GM21717 (cell line): ENCODE data around the gene IKZF1.

Experiments used
- ATAC-seq: cut with Tn5 transposase; IDR thresholded peaks from one replicate; pipeline ENCODE4 v1.9.1; 2021; ENCODE audit warnings: mild to moderate bottlenecking, moderate library complexity; ENCODE audit not compliant: unreplicated experiment

IKZF1 gene

GRCh38 chr7:50352751-50353150 lies 48.2 kb downstream of the IKZF1 start:
- no peak for ATAC-seq

GRCh38 chr7:50353201-50353600 lies 48.7 kb downstream of the IKZF1 start:
- no peak for ATAC-seq

DNA sequence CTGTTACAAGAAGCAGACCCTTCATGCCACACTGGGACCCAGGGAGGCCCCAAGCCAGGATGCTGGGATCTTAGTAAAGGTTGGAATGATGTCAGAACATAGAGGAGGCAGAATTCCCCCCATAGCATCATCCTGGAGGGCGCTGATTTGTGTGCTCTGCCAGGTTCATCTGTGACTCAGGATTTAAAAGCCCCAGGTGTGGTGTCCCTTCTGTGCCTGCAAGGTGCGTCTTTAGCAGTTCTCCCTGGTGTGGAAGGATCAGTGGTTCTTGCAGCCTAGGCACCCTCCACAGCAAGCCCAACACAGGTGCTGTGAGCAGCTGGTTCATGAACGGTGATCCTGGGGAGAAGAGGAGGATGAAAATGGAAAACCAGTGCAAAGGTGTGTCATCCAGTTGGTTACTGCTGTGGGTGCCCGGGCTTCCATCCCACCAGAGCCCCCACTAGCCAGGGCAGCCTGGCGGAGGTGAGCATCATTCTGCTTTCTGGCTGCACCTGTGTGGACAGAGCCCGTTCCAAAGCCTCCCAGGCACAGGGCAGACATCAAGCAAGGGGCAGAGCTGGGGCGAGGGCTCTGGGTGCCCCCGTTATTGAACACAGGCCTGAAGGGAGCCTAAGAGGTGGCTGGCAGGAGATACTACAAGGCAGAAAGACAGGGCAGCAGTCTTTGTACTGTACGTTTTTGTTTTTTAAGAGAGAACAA lies 49.5 kb downstream of the IKZF1 start:
- ATAC-seq = no peak

DNA sequence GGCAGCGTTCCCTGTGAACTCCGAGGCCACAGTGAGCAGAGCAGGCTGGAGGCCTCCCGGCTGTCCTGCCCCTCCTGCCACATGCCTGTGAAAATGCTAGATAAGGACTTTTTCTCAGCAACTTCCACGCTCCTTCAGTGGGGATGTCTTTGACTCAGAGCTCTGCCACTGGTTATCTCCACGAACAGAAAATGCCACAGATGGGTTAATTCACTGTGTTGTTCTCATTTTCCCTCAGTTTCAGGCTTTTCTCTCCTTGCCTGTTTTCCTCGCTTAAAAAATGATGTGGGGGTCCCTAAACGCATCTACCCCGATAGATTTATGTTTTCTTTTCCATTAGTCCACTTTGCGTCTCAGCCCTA lies 51.3 kb downstream of the IKZF1 start:
- no peak for ATAC-seq

DNA sequence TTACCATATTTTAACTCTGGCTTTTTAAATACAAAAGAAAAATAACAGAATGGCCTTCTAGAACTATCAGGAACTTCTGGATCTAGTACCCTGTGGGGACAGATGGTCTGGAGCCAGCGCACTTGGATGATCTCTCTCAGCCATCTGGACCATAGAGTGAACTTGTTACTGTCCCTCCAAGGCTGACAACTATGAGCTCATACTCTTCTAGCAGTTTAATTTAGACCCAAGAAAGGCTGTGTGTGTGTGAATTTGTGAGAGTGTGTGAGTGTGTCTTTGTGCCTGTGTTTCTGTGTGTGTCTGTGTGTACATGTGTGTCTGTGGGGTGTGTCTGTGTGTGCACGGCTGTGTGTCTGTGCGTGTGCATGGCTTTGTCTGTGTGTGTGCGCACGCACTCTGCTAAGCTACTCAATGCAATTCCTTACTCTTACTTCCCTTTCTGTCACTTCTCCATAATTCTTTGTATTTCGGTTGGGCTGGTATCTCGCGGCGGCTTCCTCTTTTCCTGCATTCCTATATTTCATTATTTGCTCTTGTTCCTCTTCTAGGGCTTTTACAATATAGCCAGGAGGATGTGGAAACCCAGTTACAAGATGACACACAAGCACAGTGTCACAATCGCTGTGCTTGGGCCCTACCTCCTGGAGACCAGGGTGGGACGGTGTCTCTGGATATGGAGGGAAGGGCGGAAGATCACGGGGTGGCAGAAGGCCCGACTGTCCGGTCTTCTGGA lies 51.9 kb downstream of the IKZF1 start:
- no peak for ATAC-seq

DNA sequence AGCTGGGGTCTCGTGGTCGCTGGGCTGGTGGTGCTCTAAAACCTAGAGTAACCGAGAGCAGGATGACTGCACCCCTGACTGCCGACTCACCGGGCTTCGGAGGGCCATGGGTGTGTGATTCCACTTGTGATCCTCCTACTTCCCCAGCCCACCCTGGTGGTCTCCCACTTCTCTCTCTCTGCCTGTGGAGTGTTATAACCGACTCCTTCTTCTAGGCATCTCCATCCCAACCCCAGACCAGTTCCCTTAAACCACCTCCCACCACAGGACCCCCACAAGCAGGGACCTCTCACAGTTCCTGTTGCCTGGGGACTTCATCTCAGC lies 52.4 kb downstream of the IKZF1 start:
- no peak for ATAC-seq

GRCh38 chr7:50357426-50357825 lies 52.9 kb downstream of the IKZF1 start:
- ATAC-seq = no peak

GRCh38 chr7:50358041-50358705 lies 53.7 kb downstream of the IKZF1 start:
- ATAC-seq = no peak

DNA sequence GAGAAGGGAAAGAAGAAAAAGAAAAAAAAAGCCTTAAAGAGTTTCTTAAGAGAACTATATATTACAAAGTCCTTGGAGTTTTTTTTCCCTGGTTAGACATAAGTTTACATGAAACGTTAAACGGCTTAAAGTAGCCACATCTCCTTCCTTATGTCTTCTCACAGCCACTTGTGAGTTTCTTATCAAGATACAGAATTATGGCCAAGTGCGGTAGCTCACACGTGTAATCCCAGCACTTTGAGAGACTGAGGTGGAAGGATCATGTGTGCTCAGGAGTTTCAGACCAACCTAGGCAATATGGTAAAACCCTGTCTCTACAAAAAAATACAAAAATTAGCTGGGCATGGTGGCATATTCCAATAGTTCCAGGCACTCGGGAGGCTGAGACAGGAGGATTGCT lies 54.3 kb downstream of the IKZF1 start:
- ATAC-seq = no peak

- ATAC-seq = no peak
Observed at GRCh38 chr7:50359258-50359994, 54.9 kb downstream of the IKZF1 start.

DNA sequence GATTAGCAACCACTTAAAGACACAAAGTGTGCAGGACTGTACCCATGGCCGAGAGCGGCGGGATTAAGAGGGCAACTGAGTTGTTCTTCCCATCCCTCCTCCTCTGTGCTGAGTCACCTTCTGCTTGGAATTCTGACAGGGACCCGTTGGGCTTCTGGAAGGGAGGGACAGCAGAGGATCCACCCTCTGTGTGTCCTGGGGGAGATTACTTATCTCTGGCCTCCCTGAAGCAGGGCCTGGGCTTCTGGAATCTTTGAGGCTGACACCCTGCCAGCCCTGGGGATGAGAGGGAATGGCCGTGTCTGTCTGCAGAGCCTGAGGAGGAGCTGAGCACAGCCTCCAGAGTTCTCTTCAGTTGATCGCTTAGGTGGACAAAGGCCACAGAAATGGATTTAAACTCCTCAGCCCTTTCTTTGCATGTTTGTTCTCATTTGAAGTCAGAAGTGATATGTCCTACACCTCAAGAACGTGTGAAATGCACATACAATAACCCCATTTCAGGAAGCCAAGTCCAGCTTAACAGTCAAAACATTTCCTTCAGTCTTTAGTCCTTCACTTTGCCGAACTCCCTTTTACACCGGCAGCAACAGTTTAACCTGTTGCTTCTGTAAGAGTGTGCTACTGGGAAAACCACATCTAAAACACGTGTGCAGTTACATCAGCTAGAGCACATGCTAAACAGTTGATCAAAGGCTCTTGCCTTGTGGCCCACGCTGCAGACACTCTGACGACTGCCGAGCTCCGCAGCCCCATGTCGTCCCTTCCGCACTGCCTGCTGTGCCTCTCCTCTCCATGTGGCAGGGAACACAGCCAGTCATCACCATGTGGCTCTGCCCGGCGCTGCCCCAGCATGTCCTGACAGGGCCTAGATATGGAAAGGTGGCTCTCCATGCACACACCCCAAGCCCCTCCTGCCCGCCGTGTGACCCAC lies 55.7 kb downstream of the IKZF1 start:
- ATAC-seq = no peak

DNA sequence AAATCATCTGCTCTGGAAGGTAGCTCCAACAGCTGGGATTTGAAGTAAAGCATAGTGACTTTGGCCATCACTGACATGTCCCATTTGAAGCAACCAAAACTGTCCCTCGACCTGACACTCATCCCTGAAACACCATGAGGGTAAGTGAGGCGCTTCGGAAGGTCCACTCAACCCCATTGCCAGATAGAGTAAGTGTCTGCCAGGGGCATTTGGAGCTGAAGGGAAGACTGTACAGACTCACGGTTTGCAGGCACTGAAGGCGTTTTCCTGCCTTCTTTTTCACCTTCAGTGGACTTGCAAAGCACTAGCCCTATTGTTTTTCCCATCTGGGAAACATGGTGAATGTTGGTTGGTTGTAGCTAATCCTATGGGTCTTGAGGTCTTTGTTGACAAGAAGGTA lies 57.6 kb downstream of the IKZF1 start:
- ATAC-seq = no peak

- ATAC-seq = no peak
Observed at GRCh38 chr7:50362712-50363282, 58.3 kb downstream of the IKZF1 start.

DNA sequence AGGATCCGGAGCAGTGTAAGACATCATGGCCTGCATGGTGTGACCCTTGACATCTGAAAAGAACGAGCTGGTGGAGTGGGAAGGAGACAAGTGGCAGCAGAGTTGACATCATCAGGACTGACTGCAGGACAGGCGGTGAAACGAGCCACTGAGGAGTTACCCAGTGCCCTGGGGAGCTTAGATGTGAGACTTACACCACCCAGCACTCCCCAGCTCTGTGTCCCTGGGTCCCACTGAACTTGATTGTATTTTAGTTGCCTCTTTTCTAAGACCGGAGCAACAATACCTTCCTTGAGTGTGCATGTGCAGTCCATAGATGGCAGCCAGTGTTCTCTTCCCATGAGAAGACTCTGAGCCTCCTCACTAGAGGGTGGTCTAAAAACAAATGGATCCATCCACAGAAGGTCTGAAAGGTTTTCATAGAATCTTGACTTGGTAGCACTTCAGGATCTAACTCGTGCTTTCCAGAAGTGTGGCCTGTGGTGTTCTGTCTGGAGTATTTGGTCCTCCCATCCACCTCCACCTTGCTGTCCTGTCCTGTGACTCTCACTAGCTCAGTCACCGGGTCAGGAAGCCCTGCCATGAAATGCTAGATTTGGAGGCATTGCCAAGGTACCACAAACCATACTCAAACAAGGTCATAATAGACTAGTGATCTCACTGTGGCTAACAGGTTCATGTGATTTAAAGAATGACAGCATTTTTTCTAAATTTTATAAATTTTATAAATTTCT lies 59.0 kb downstream of the IKZF1 start:
- no peak for ATAC-seq

- no peak for ATAC-seq
Observed at GRCh38 chr7:50364645-50365044, 60.1 kb downstream of the IKZF1 start.

- no peak for ATAC-seq
Observed at GRCh38 chr7:50366311-50366710, 61.8 kb downstream of the IKZF1 start.

DNA sequence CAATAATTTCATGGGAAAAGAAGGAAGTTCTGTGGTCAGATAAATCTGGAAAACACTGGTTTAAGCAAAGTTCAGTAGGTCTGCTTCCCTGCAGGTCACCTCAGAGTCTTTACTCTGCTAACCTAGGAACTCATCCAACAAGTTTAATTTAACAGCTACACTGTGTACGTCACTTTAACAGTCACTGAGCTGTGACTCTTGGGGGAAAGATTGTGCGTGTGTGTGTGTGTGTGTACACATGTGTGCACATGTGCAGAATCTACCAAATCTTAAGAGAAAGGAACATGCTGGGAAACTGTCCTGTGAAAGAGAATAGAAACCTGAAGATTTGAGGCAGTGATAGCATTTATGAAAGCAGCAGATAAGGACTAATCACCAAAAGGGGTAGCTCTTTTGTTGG lies 62.6 kb downstream of the IKZF1 start:
- no peak for ATAC-seq

DNA sequence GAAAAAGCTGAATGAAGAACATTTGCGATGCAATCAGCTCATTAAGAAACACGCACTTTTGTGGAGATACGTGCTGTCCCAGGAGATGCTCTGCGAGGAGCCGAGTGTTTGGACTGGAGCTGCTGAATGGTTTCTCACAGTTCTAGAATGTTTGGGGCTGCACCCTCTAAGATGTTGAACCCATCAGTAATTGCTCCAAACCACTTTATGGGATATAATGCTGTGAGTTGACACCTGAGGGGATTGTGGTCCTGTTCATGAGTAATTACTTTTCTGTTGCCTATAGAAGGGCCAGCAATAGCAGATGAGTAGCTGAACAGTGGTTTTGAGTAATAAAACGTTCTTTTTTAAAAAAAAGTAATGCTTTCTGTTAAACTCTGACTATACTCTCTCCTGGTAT lies 63.1 kb downstream of the IKZF1 start:
- ATAC-seq = no peak

- no peak for ATAC-seq
Observed at GRCh38 chr7:50368366-50368765, 63.9 kb downstream of the IKZF1 start.
